AG09319 (cell line): ENCODE data around the gene TMEM9B.
"Not testable (repeated sequence)": the region's sequence is repeated elsewhere in the genome, so short reads cannot be mapped to it uniquely, and the experiment has no call there.

ENCODE experiments used
- DNase-seq: peaks from one replicate; pipeline ENCODE4 v3.0.0-alpha.2; 2010; ENCODE audit warnings: low read depth; ENCODE audit errors: extremely low read depth
- TF ChIP-seq, protein P1 (sequence below): IDR thresholded peaks from 2 replicates; pipeline ENCODE4 v1.5.1; 2011; ENCODE audit warnings: low read depth, mild to moderate bottlenecking, inconsistent platforms, low read length, moderate library complexity

TMEM9B gene

GRCh38 chr11:8988329-8989234, 24.3 kb upstream of the TMEM9B start:
- no peak for DNase-seq

GRCh38 chr11:8987446-8987845, 23.2 kb upstream of the TMEM9B start:
- TF ChIP-seq, protein P1, sequence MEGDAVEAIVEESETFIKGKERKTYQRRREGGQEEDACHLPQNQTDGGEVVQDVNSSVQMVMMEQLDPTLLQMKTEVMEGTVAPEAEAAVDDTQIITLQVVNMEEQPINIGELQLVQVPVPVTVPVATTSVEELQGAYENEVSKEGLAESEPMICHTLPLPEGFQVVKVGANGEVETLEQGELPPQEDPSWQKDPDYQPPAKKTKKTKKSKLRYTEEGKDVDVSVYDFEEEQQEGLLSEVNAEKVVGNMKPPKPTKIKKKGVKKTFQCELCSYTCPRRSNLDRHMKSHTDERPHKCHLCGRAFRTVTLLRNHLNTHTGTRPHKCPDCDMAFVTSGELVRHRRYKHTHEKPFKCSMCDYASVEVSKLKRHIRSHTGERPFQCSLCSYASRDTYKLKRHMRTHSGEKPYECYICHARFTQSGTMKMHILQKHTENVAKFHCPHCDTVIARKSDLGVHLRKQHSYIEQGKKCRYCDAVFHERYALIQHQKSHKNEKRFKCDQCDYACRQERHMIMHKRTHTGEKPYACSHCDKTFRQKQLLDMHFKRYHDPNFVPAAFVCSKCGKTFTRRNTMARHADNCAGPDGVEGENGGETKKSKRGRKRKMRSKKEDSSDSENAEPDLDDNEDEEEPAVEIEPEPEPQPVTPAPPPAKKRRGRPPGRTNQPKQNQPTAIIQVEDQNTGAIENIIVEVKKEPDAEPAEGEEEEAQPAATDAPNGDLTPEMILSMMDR, result no peak
- DNase-seq, result no peak

More at GRCh38 chr11:8988329-8989234, 24.3 kb upstream of the TMEM9B start:
- TF ChIP-seq, protein P1, result no peak

- not testable (repeated sequence) for DNase-seq
These were observed 22.5 kb upstream of the TMEM9B start for GRCh38 chr11:8986772-8987171.

DNA sequence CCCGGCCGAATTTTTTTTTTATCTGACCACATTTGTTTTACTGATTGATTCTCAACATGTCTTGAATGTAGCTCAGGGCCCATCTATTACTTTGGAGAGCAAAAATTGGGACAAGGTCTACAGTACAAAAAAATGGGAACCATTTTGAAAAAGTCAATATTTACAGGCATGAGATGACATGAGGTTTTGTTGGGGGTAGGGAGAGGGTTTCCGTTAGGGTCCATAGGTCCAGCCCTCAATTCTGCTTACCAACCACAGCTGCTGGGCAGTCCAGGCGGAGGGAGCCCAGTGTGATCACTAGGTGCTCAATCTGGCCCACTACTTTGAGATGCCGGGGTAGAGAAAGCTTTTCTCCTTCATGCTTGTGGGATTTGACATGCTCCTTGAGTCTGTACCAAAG, 21.2 kb upstream of the TMEM9B start:
- DNase-seq, result no peak
- TF ChIP-seq, protein P1, result no peak

DNA sequence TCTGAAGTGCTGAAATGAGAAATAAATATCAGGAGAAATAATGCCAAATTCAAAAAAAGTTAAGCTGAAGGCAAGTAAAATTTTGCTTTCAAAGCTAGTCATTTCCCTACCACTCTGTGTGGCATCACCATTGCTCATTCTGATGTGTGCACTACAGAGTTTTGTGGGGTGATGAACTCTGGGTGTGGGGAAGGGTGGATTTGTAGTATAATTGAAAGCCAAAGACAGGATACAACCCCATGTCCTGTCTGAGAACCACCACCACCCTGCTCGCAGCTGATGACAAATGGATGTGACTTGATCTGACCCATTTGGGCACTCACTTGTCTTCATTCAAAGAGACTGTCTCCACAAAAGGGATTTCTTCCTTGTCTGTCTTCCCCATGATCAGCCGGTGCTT, 19.3 kb upstream of the TMEM9B start:
- no peak for DNase-seq
- TF ChIP-seq, protein P1, result no peak

DNA sequence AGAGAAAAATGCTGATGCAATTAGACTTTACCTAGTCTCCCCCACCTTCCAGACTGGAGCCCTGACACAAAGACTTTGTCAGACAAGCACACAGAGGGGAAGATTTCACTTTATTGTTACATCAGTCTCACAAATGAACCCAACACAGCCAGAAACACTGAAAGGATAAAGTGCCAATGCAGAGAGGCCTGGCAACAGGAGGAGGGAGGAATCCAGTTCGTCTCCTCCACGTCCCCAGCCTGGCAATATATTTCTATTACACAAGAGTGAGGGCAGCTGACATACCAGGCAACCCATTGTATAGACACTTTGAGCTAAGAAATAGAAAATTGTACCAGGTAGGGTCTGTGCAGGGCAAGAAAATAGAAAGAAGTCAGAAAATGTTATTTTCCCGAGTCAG, 16.2 kb upstream of the TMEM9B start:
- no peak for DNase-seq
- TF ChIP-seq, protein P1, result no peak

DNA sequence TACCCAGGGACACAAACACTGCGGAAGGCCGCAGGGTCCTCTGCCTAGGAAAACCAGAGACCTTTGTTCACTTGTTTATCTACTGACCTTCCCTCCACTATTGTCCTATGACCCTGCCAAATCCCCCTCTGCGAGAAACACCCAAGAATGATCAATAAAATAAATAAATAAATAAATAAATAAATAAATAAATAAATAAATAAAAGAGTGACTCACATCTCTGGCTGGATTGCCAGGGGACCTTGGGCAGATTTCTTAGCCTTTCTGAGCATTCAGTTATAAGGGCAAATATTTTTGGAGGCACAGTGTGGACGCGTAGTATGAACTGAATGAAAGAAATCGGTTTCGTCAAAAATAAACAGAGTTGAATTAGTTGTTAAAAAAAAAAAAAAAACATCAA, 15.1 kb upstream of the TMEM9B start:
- not testable (repeated sequence) for DNase-seq

- DNase-seq, result no peak
- TF ChIP-seq, protein P1, result no peak
These were observed 8.9 kb upstream of the TMEM9B start for GRCh38 chr11:8973121-8973520.
